GM21576 (cell line): ENCODE measurements around the gene C14orf39.

Experiments
- ATAC-seq: cut with Tn5 transposase; IDR thresholded peaks from one replicate; pipeline ENCODE4 v1.9.1; 2021; ENCODE audit warnings: mild to moderate bottlenecking, moderate library complexity; ENCODE audit not compliant: unreplicated experiment

C14orf39 gene

GRCh38 chr14:60485598-60486251 lies at the start of gene C14orf39:
TSS of gene C14orf39 (minus strand) at chr14:60486063. CDS start at chr14:60485078, 985 bp downstream.
- no peak for ATAC-seq

GRCh38 chr14:60532442-60532841 lies 46.6 kb upstream of the C14orf39 start:
- ATAC-seq = no peak

GRCh38 chr14:60515511-60516289 lies 29.8 kb upstream of the C14orf39 start:
- no peak for ATAC-seq

- ATAC-seq = no peak
These were observed 29.1 kb upstream of the C14orf39 start for GRCh38 chr14:60514741-60515491.

GRCh38 chr14:60514378-60514740 lies 28.5 kb upstream of the C14orf39 start:
- no peak for ATAC-seq

- ATAC-seq = no peak
These were observed 27.2 kb upstream of the C14orf39 start for GRCh38 chr14:60512973-60513571.

GRCh38 chr14:60512126-60512525 lies 26.3 kb upstream of the C14orf39 start:
- no peak for ATAC-seq

GRCh38 chr14:60510951-60511599 lies 25.2 kb upstream of the C14orf39 start:
- ATAC-seq = no peak

GRCh38 chr14:60510254-60510950 lies 24.5 kb upstream of the C14orf39 start:
- no peak for ATAC-seq

- ATAC-seq = no peak
These were observed 23.8 kb upstream of the C14orf39 start for GRCh38 chr14:60509438-60510253.

- no peak for ATAC-seq
These were observed 23.0 kb upstream of the C14orf39 start, which contains the start of gene SIX6 for GRCh38 chr14:60508707-60509437. TSS of gene SIX6 (plus strand) at chr14:60509146. CDS start at chr14:60509399, 253 bp downstream.

- ATAC-seq = no peak
These were observed 22.5 kb upstream of the C14orf39 start for GRCh38 chr14:60508363-60508706.

- no peak for ATAC-seq
These were observed 21.3 kb upstream of the C14orf39 start for GRCh38 chr14:60506985-60507829.

GRCh38 chr14:60506462-60506984 lies 20.7 kb upstream of the C14orf39 start:
- ATAC-seq = no peak

- no peak for ATAC-seq
These were observed 20.1 kb upstream of the C14orf39 start for GRCh38 chr14:60506010-60506409.

GRCh38 chr14:60505448-60505847 lies 19.6 kb upstream of the C14orf39 start:
- ATAC-seq = no peak

- ATAC-seq = no peak
These were observed 16.7 kb upstream of the C14orf39 start for GRCh38 chr14:60502541-60502940.

GRCh38 chr14:60495946-60496345 lies 10.1 kb upstream of the C14orf39 start:
- no peak for ATAC-seq
